Caco-2 (cell line): Measurements from ENCODE around the gene PLOD1. TPM values are rescaled to one million over a fixed set of nuclear protein-coding genes. Genes with fewer than 3 reads are reported as not detected.

Source experiments
- BruUV-seq: library from RNA; stranded (reverse); fragments of 400-500 nt; replicated peaks from 2 replicates; lab custom pipeline; 2021; lab: Mats Ljungman, UMichigan
- CTCF ChIA-PET: fragments of 300-600 bp; sonication (Branson Sonifier 250); formaldehyde crosslinking; loops from one replicate; lab custom pipeline; 2022; ENCODE audit warnings: antibody characterized with exemption; lab: Charles Lee
- POLR2A ChIA-PET: fragments of 300-600 bp; sonication (Branson Sonifier 250); formaldehyde crosslinking; loops from one replicate; lab custom pipeline; 2022; ENCODE audit warnings: antibody characterized with exemption; lab: Charles Lee
- DNase-seq, 2 experiments: peaks; one replicate each; pipeline versions ENCODE4 v3.0.0 to v3.0.0-alpha.2; 2020 to 2022
- H3K27me3 ChIP-seq: replicated peaks from 2 replicates; pipeline ENCODE4 v1.6.0; 2011; ENCODE audit warnings: low read length; ENCODE audit not compliant: control insufficient read depth, insufficient read depth
- H3K36me3 ChIP-seq: 2 replicates; pipeline ENCODE4 v1.5.1; 2011; ENCODE audit warnings: low read length; ENCODE audit not compliant: control insufficient read depth, insufficient read depth
- H3K4me1 ChIP-seq: fragments of 250-450 bp; sonication (Bioruptor Pico); 2 replicates; pipeline ENCODE4 v1.5.1; 2020; ENCODE audit warnings: mild to moderate bottlenecking
- H3K4me3 ChIP-seq: 2 replicates; pipeline ENCODE4 v1.5.1; 2011; ENCODE audit warnings: low read depth, mild to moderate bottlenecking, control low read depth, low read length
- H3K9me3 ChIP-seq: fragments of 250-450 bp; sonication (Bioruptor Pico); 2 replicates; pipeline ENCODE4 v1.5.1; 2020; ENCODE audit warnings: mild to moderate bottlenecking, moderate library complexity
- H3K27ac Mint-ChIP-seq: one replicate; pipeline ENCODE4 v1.8.0; 2022; ENCODE audit warnings: mixed read lengths; ENCODE audit not compliant: unreplicated experiment
- H3K27me3 Mint-ChIP-seq: one replicate; pipeline ENCODE4 v1.8.0; 2022; ENCODE audit warnings: mixed read lengths; ENCODE audit not compliant: insufficient read depth, unreplicated experiment
- H3K36me3 Mint-ChIP-seq: one replicate; pipeline ENCODE4 v1.8.0; 2022; ENCODE audit warnings: mild to moderate bottlenecking, mixed read lengths; ENCODE audit not compliant: insufficient read depth, unreplicated experiment
- H3K4me1 Mint-ChIP-seq: one replicate; pipeline ENCODE4 v1.8.0; 2022; ENCODE audit warnings: low read depth, mixed read lengths; ENCODE audit not compliant: unreplicated experiment
- H3K4me3 Mint-ChIP-seq: one replicate; pipeline ENCODE4 v1.8.0; 2022; ENCODE audit warnings: mild to moderate bottlenecking, moderate library complexity, mixed read lengths; ENCODE audit not compliant: unreplicated experiment
- H3K9me3 Mint-ChIP-seq: one replicate; pipeline ENCODE4 v1.8.0; 2022; ENCODE audit warnings: mixed read lengths; ENCODE audit not compliant: unreplicated experiment
- intact Hi-C: fragments of 100-400 bp; cut with micrococcal nuclease; formaldehyde crosslinking; loops from one replicate; pipeline ENCODE4 v1.10.0; 2022; ENCODE audit not compliant: unreplicated experiment
- total RNA-seq: library from RNA; stranded (reverse); gene quantifications from 2 replicates; pipeline ENCODE4 v1.2.3, GENCODE V29; 2022
- TF ChIP-seq, protein P1 (sequence below), 2 experiments: fragments of 200-600 bp in 1 of 2; IDR thresholded peaks; 1 replicate in 1 of 2; 2 replicates in 1 of 2; pipeline versions ENCODE4 v1.5.1 to v1.8.0; 2011 to 2022; ENCODE audit warnings: antibody characterized with exemption in 1 of 2, control low read depth in 1 of 2, inconsistent platforms in 1 of 2, low read depth in 1 of 2, low read length in 1 of 2, mild to moderate bottlenecking in 1 of 2, moderate library complexity in 1 of 2; ENCODE audit not compliant: insufficient read depth in 1 of 2, severe bottlenecking in 1 of 2, unreplicated experiment in 1 of 2

The PLOD1 gene
- total RNA-seq, 1 experiment from 2014 or later, result 89.3 TPM

DNA sequence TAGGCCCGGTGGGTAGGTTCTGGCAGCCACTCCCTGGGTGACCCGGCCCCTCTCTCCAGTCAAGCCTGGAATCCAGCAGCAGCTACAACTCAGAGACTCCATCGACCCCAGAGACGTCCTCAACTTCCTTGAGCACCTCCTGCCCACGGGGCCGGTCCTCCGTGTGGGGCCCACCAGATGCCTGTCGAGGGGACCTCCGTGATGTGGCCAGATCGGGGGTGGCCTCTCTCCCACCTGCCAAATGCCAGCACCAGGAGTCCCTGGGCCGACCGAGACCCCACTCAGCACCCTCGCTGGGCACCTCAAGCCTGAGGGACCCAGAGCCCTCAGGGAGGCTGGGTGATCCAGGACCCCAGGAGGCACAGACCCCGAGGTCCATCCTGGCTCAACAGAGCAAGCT is 87.5 kb downstream of the PLOD1 start:
- peaks cover 4% of the 10 kb centered on the region for H3K36me3 ChIP-seq
- Mint-ChIP-seq H3K4me1 (no peaks in the 10 kb centered on the region), H3K27ac (no peak overlapping the region), H3K4me3 (no peak overlapping the region), H3K36me3 (peaks cover 32% of the 10 kb centered on the region), H3K9me3 (no peaks in the 10 kb centered on the region), H3K27me3 (no peaks in the 10 kb centered on the region)
- CTCF ChIA-PET, result no interaction called here
- no peaks in the 10 kb centered on the region for H3K27me3 ChIP-seq
- H3K4me3 ChIP-seq, result no peak overlapping the region
- POLR2A ChIA-PET, result no interaction called here
- no TSS peak for BruUV-seq
- no peak for DNase-seq
- no peaks in the 10 kb centered on the region for H3K9me3 ChIP-seq
- no peaks in the 10 kb centered on the region for H3K4me1 ChIP-seq
- intact Hi-C loops, result no loop called here
- TF ChIP-seq, protein P1, sequence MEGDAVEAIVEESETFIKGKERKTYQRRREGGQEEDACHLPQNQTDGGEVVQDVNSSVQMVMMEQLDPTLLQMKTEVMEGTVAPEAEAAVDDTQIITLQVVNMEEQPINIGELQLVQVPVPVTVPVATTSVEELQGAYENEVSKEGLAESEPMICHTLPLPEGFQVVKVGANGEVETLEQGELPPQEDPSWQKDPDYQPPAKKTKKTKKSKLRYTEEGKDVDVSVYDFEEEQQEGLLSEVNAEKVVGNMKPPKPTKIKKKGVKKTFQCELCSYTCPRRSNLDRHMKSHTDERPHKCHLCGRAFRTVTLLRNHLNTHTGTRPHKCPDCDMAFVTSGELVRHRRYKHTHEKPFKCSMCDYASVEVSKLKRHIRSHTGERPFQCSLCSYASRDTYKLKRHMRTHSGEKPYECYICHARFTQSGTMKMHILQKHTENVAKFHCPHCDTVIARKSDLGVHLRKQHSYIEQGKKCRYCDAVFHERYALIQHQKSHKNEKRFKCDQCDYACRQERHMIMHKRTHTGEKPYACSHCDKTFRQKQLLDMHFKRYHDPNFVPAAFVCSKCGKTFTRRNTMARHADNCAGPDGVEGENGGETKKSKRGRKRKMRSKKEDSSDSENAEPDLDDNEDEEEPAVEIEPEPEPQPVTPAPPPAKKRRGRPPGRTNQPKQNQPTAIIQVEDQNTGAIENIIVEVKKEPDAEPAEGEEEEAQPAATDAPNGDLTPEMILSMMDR (IDR thresholded peaks at IDR 0.05; ENCODE audit: insufficient read depth in 1 of 2, low read depth in 1 of 2, low read length in 1 of 2, severe bottlenecking in 1 of 2, unreplicated experiment in 1 of 2), result no peak

Other genes with a start within 250 kb of the PLOD1 start
- 0.05 TPM in 1 of 2 replicates, not detected in the other for gene DRAXIN, start 243.0 kb upstream of the PLOD1 start, total RNA-seq
- 44.2 and 44.4 TPM in 2 replicates for gene AGTRAP, start 198.6 kb upstream of the PLOD1 start, total RNA-seq
- 0.64 and 0.97 TPM in 2 replicates for gene C1orf167, start 172.5 kb upstream of the PLOD1 start, total RNA-seq
- 27.8 and 28.6 TPM in 2 replicates for gene MTHFR, start 128.8 kb upstream of the PLOD1 start, total RNA-seq
- gene CLCN6, start 128.5 kb upstream of the PLOD1 start, total RNA-seq, result 30.4 and 34.9 TPM in 2 replicates
- gene NPPA, start 86.9 kb upstream of the PLOD1 start, total RNA-seq, result not detected in 2 replicates
- gene NPPB, start 75.8 kb upstream of the PLOD1 start, total RNA-seq, result 43.4 and 69.9 TPM in 2 replicates
- 46.1 and 47.3 TPM in 2 replicates for gene KIAA2013, start 8.3 kb upstream of the PLOD1 start, total RNA-seq
- gene MFN2, start 45.7 kb downstream of the PLOD1 start, total RNA-seq, result 73.9 and 74.1 TPM in 2 replicates
- 38.6 and 41.0 TPM in 2 replicates for gene MIIP, start 84.8 kb downstream of the PLOD1 start, total RNA-seq
- not detected in 2 replicates for gene TNFRSF8, start 128.6 kb downstream of the PLOD1 start, total RNA-seq
- 2.6 and 3.5 TPM in 2 replicates for gene TNFRSF1B, start 232.3 kb downstream of the PLOD1 start, total RNA-seq